Gastrocnemius medialis (tissue), 4 donors: ENCODE measurements around the gene SH2B3.

Experiments used
- CTCF ChIP-seq, 5 experiments: fragments of 450-650 bp in 3 of 5; fragments of 200-600 bp in 2 of 5; sonication (generic) in 2 of 5; IDR thresholded peaks in 4 of 5; conservative IDR thresholded peaks in 1 of 5; 1 replicate in 4 of 5; 2 replicates in 1 of 5; pipeline ENCODE4 v1.5.1; 2016 to 2019; ENCODE audit warnings: antibody characterized with exemption in 5 of 5, mild to moderate bottlenecking in 3 of 5, moderate library complexity in 3 of 5
- POLR2A ChIP-seq, 2 donors: fragments of 450-650 bp; IDR thresholded peaks; one replicate each; pipeline ENCODE4 v1.6.1; 2017; ENCODE audit warnings: antibody characterized with exemption in 2 of 2, mild to moderate bottlenecking in 2 of 2, moderate library complexity in 2 of 2

DNA sequence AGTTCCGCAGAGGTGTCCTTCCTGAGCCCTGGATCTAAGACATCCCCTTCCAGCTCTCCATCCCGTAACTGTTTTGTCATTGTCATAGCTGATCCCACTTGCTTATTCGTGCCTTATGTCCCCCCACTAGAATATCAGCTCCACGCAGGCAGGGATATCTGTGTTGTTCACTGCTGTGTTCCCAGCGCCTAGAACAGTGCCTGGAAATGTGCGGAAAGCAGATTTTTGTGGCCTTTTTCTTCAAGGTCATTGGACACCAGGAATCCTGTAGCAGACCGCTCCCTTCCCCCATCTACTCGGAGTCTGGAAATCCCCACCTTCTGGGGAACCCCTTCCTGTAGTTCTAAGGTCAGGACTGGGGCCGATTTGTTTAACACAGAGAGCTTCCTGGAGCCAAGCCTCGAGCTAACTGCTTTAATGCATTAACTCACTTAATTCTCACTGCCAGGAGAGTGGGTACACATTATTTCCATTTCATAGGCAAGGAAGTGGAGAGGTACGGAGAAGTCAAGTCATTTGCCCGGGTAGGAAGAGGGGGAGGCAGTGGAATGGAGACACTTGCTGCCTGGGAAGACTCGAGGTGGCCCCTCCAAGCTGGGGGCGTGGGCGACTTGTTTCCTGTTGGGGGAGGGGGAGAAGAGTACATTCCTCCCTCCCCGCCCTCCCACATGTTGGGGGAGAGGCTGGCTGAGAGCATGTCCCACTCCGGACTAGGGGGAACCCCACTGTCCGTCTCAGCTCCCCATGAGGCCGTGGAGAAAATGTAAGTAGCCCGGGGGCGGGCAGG, 1.2 kb upstream of the SH2B3 start:
- TF ChIP-seq CTCF (IDR thresholded peaks at IDR 0.05 in 4 of 5, conservative IDR thresholded peaks at IDR 0.05 in 1 of 5): no peak
- TF ChIP-seq POLR2A (IDR thresholded peaks at IDR 0.05): no peak
